HepG2 (cell line): ENCODE data around the gene ADAT3. TPM values are rescaled to one million over a fixed set of nuclear protein-coding genes. Genes with fewer than 3 reads are reported as not detected.

Experiments used
- ARHGAP35 ChIP-seq: sonication (generic); formaldehyde crosslinking; IDR thresholded peaks from 2 replicates; pipeline ENCODE4 v1.9.0; 2022; ENCODE audit warnings: mild to moderate bottlenecking, inconsistent platforms, moderate library complexity, missing genetic modification reagents, borderline replicate concordance
- ATRX ChIP-seq: sonication (generic); formaldehyde crosslinking; IDR thresholded peaks from 2 replicates; pipeline ENCODE4 v1.4.0; 2020; ENCODE audit warnings: missing genetic modification reagents, borderline replicate concordance
- CBX2 ChIP-seq, 2 experiments: fragments of 200-600 bp in 1 of 2; sonication (generic); formaldehyde crosslinking in 1 of 2; IDR thresholded peaks; 2 replicates each; pipeline versions ENCODE4 v1.7.0 to v1.8.1; 2018 to 2022; ENCODE audit warnings: low read depth in 2 of 2, low read length in 1 of 2, mild to moderate bottlenecking in 1 of 2, missing genetic modification reagents in 1 of 2
- CHD2 ChIP-seq: IDR thresholded peaks from 2 replicates; pipeline ENCODE4 v1.6.1; 2011; ENCODE audit warnings: low read depth, low read length, improper control_type of control experiment
- DBP ChIP-seq: sonication (generic); formaldehyde crosslinking; IDR thresholded peaks from 2 replicates; pipeline ENCODE4 v1.4.0; 2020; ENCODE audit warnings: missing genetic modification reagents; ENCODE audit errors: not compliant biosample characterization
- DRAP1 ChIP-seq: IDR thresholded peaks from 2 replicates; pipeline ENCODE4 v1.6.1; 2016; ENCODE audit warnings: missing genetic modification reagents, missing compliant biosample characterization
- NR2F1 ChIP-seq, 2 experiments: fragments of 450-650 bp in 1 of 2; formaldehyde crosslinking in 1 of 2; IDR thresholded peaks; 2 replicates each; pipeline versions ENCODE4 v1.5.0 to v1.6.1; 2016 to 2020; ENCODE audit warnings: mild to moderate bottlenecking in 1 of 2, missing compliant biosample characterization in 1 of 2, missing genetic modification reagents in 1 of 2, moderate library complexity in 1 of 2
- NRL ChIP-seq: sonication (generic); formaldehyde crosslinking; IDR thresholded peaks from 2 replicates; pipeline ENCODE4 v1.5.0; 2020; ENCODE audit warnings: missing genetic modification reagents, mild to moderate bottlenecking, moderate library complexity, borderline replicate concordance
- PRPF4 ChIP-seq: fragments of 200-400 bp; formaldehyde crosslinking; IDR thresholded peaks from 2 replicates; pipeline ENCODE4 v1.6.1; 2016; ENCODE audit warnings: low read length, low read depth; ENCODE audit not compliant: poor library complexity, severe bottlenecking
- ZIK1 ChIP-seq: sonication (generic); formaldehyde crosslinking; IDR thresholded peaks from 2 replicates; pipeline ENCODE4 v1.5.0; 2020; ENCODE audit warnings: mild to moderate bottlenecking, low read depth, missing genetic modification reagents, borderline replicate concordance
- ZNF18 ChIP-seq: sonication (generic); formaldehyde crosslinking; IDR thresholded peaks from 2 replicates; pipeline ENCODE4 v1.8.0; 2022; ENCODE audit warnings: mild to moderate bottlenecking, missing genetic modification reagents; ENCODE audit not compliant: insufficient replicate concordance
- ZNF234 ChIP-seq: sonication (generic); formaldehyde crosslinking; conservative IDR thresholded peaks from 2 replicates; pipeline ENCODE4 v1.5.1; 2020; ENCODE audit warnings: mild to moderate bottlenecking, missing genetic modification reagents
- ZNF414 ChIP-seq: sonication (generic); formaldehyde crosslinking; IDR thresholded peaks from 2 replicates; pipeline ENCODE4 v1.5.0; 2020; ENCODE audit warnings: missing genetic modification reagents
- ZNF496 ChIP-seq: sonication (generic); formaldehyde crosslinking; IDR thresholded peaks from 2 replicates; pipeline ENCODE4 v1.8.1; 2023; ENCODE audit warnings: mild to moderate bottlenecking, moderate library complexity, missing genetic modification reagents; ENCODE audit not compliant: insufficient replicate concordance
- ZNF512 ChIP-seq: sonication (generic); formaldehyde crosslinking; IDR thresholded peaks from 2 replicates; pipeline ENCODE4 v1.4.0; 2020; ENCODE audit warnings: mild to moderate bottlenecking, missing genetic modification reagents
- ZNF710 ChIP-seq: sonication (generic); formaldehyde crosslinking; IDR thresholded peaks from 2 replicates; pipeline ENCODE4 v1.5.0; 2020; ENCODE audit warnings: mild to moderate bottlenecking, missing genetic modification reagents, borderline replicate concordance
- polyA plus RNA-seq, 8 experiments: library from polyadenylated mRNA; depleted of rRNA in 3 of 8; stranded (reverse) in 7 of 8; unstranded in 1 of 8; fragments of >200 nt; fragmentation: Illumina TruSeq in 4 of 8; extraction: Trizol in 4 of 8; gene quantifications; 2 replicates each; pipeline versions ENCODE4 v1.2.1 to v1.2.3, GENCODE V29; 2011 to 2016; ENCODE audit warnings: low read depth in 4 of 8, missing spikeins in 1 of 8, mixed read lengths in 1 of 8; ENCODE audit not compliant: insufficient read depth in 1 of 8
- total RNA-seq, 5 experiments: library from RNA; depleted of rRNA; stranded (reverse); fragments of >200 nt; fragmentation: Illumina TruSeq; extraction: Trizol; gene quantifications; 2 replicates each; pipeline ENCODE4 v1.2.3, GENCODE V29; 2016; ENCODE audit warnings: low read depth in 1 of 5
- TF ChIP-seq, protein P1 (sequence below): sonication (generic); formaldehyde crosslinking; conservative IDR thresholded peaks from 2 replicates; pipeline ENCODE4 v1.8.0; 2022; ENCODE audit warnings: low read depth, missing genetic modification reagents

Gene ADAT3
- total and polyA plus RNA-seq, 2 of the 13 experiments (the other 11 are each of a cell fraction or from before 2014, with no cell fraction given) = 0.95 to 3.5 TPM

DNA sequence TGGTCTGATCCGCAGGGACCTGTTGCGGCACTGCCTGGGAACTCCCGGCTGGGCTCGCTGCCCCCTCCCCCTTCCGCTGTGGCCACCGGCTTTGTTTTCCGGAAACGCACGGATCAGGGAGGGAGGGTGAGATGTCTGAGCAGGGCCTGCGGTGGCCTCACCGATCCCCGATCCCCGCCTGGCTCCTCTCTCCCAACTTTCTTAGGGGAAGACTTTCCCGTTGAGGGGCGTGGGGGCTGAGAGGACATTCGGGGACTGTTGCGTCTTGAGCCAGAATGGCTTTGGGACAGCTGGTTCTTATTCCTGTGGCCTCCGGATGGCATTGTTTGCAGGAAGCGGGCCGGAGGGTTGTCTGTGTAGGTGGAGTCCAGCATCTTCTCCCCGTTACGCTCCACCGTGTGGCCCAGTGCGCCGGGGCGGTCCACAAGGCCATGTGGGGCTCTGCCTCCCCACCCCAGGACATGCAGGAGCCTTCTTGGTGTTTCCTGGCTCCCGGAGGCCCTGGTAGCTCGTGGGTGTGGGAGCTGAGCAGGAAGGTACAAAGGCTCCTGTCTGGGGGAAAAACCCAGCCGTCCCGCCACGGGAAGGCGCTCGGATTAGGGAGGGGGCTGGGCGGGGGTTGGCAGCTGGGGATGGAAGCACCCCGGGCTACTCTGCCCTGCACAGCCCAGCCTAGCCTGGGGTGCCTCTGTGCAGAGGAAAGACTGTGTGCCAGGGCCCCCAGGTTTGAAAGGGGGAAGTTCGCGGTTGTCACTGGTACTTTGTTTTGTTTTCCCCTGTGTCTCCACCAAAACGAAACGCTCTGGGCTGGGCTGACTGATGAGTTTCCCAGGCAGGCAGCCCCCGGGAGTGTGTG, 37.1 kb downstream of the ADAT3 start (continued):
- TF ChIP-seq ARHGAP35 (CRISPR knock-in tag) (no peak), ATRX (CRISPR knock-in tag) (no peak), ZNF512 (CRISPR knock-in tag) (no peak), ZNF710 (CRISPR knock-in tag) (no peak), ZNF18 (no peak), ZIK1 (0 out of 2 replicates have a peak, but pooled peaks have one; percentile 43), ZNF414 (CRISPR knock-in tag) (no peak), ZNF234 (CRISPR knock-in tag) (no peak), ZNF496 (CRISPR knock-in tag) (no peak), NR2F1 (CRISPR knock-in tag; IDR thresholded peaks at IDR 0.05) (no peak), PRPF4 (no peak), NRL (CRISPR knock-in tag) (peak; percentile 52; the same call in 1 of the 2 replicates), CHD2 (no peak), DRAP1 (CRISPR knock-in tag) (no peak; the same call in none of the 2 replicates), DBP (no peak), CBX2 (IDR thresholded peaks at IDR 0.05; ENCODE audit: low read depth, low read length) (no peak), CBX2 (CRISPR knock-in tag; IDR thresholded peaks at IDR 0.05; ENCODE audit: low read depth) (no peak)
- TF ChIP-seq, protein P1, sequence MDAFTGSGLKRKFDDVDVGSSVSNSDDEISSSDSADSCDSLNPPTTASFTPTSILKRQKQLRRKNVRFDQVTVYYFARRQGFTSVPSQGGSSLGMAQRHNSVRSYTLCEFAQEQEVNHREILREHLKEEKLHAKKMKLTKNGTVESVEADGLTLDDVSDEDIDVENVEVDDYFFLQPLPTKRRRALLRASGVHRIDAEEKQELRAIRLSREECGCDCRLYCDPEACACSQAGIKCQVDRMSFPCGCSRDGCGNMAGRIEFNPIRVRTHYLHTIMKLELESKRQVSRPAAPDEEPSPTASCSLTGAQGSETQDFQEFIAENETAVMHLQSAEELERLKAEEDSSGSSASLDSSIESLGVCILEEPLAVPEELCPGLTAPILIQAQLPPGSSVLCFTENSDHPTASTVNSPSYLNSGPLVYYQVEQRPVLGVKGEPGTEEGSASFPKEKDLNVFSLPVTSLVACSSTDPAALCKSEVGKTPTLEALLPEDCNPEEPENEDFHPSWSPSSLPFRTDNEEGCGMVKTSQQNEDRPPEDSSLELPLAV = no peak
